CD14-positive monocyte (primary cell): ENCODE measurements around the gene ZBTB7A. TPM values are rescaled to one million over a fixed set of nuclear protein-coding genes. Genes with fewer than 3 reads are reported as not detected.

ENCODE experiments used
- DNase-seq, 3 donors: peaks; one replicate each; pipeline ENCODE4 v3.0.0-alpha.2; 2011 to 2022
- H2AFZ ChIP-seq: 2 replicates; pipeline ENCODE4 v1.6.0; 2012; ENCODE audit warnings: mild to moderate bottlenecking, low read depth, low read length, inconsistent platforms; ENCODE audit not compliant: insufficient read depth, poor library complexity, severe bottlenecking
- H3K27ac ChIP-seq, 2 donors: 1 replicate in 1 of 2; 2 replicates in 1 of 2; pipeline ENCODE4 v1.5.1; 2012 to 2013; ENCODE audit warnings: low read length in 2 of 2, control low read depth in 1 of 2, inconsistent platforms in 1 of 2, low read depth in 1 of 2, mild to moderate bottlenecking in 1 of 2
- H3K27me3 ChIP-seq, 2 donors: one replicate each; pipeline versions ENCODE4 v1.6.0 to v1.6.1; 2011 to 2013; ENCODE audit warnings: low read length in 2 of 2; ENCODE audit not compliant: control insufficient read depth in 2 of 2, insufficient read depth in 2 of 2
- H3K36me3 ChIP-seq, 2 donors: replicated peaks in 1 of 2; 1 replicate in 1 of 2; 2 replicates in 1 of 2; pipeline versions ENCODE4 v1.5.1 to v1.6.1; 2012 to 2013; ENCODE audit warnings: low read length in 2 of 2, control low read depth in 1 of 2, inconsistent platforms in 1 of 2, mild to moderate bottlenecking in 1 of 2; ENCODE audit not compliant: insufficient read depth in 2 of 2, control insufficient read depth in 1 of 2
- H3K4me1 ChIP-seq, 2 donors: 1 replicate in 1 of 2; 2 replicates in 1 of 2; pipeline versions ENCODE4 v1.5.1 to v1.6.1; 2012 to 2013; ENCODE audit warnings: low read length in 2 of 2, control low read depth in 1 of 2, inconsistent platforms in 1 of 2, mild to moderate bottlenecking in 1 of 2, moderate library complexity in 1 of 2; ENCODE audit not compliant: insufficient read depth in 2 of 2, control insufficient read depth in 1 of 2
- H3K4me2 ChIP-seq: replicated peaks from 2 replicates; pipeline ENCODE3; 2012; ENCODE audit warnings: low read length, moderate library complexity, mild to moderate bottlenecking; ENCODE audit not compliant: poor library complexity, severe bottlenecking; ENCODE audit errors: extremely low read depth
- H3K4me3 ChIP-seq, 3 experiments: fragments of 200-600 bp in 1 of 3; sonication (generic) in 1 of 3; replicated peaks in 1 of 3; 1 replicate in 2 of 3; 2 replicates in 1 of 3; pipeline ENCODE4 v1.5.1; 2011 to 2013; ENCODE audit warnings: low read length in 3 of 3, mild to moderate bottlenecking in 3 of 3, control low read depth in 2 of 3, low read depth in 2 of 3, inconsistent platforms in 1 of 3, moderate library complexity in 1 of 3
- H3K79me2 ChIP-seq: 2 replicates; pipeline ENCODE4 v1.6.0; 2012; ENCODE audit warnings: mild to moderate bottlenecking, control low read depth, inconsistent platforms, low read length, moderate library complexity; ENCODE audit not compliant: insufficient read depth
- H3K9ac ChIP-seq: 2 replicates; pipeline ENCODE4 v1.6.0; 2017; ENCODE audit warnings: low read length, mild to moderate bottlenecking; ENCODE audit not compliant: insufficient read depth, poor library complexity, severe bottlenecking
- H3K9me3 ChIP-seq, 2 donors: replicated peaks in 1 of 2; 1 replicate in 1 of 2; 2 replicates in 1 of 2; pipeline versions ENCODE4 v1.5.1 to v1.6.1; 2012 to 2013; ENCODE audit warnings: low read length in 2 of 2, control low read depth in 1 of 2; ENCODE audit not compliant: control insufficient read depth in 1 of 2, insufficient read depth in 1 of 2
- H4K20me1 ChIP-seq: 2 replicates; pipeline ENCODE4 v1.6.0; 2012; ENCODE audit warnings: mild to moderate bottlenecking, low read length, control low read depth, moderate library complexity; ENCODE audit not compliant: insufficient read depth
- H3K27ac Mint-ChIP-seq, 7 donors: one replicate each; pipeline ENCODE4 v1.8.0; 2020; ENCODE audit warnings: mild to moderate bottlenecking in 7 of 7, mixed read lengths in 7 of 7, moderate library complexity in 6 of 7, inconsistent platforms in 2 of 7
- H3K27me3 Mint-ChIP-seq, 3 donors: one replicate each; pipeline ENCODE4 v1.8.0; 2021 to 2022; ENCODE audit warnings: low read depth in 3 of 3, mild to moderate bottlenecking in 3 of 3, mixed read lengths in 3 of 3, moderate library complexity in 3 of 3, inconsistent platforms in 1 of 3
- H3K36me3 Mint-ChIP-seq, 2 donors: one replicate each; pipeline ENCODE4 v1.8.0; 2020; ENCODE audit warnings: mixed read lengths in 2 of 2, inconsistent platforms in 1 of 2, mild to moderate bottlenecking in 1 of 2
- H3K4me1 Mint-ChIP-seq: one replicate; pipeline ENCODE4 v1.8.0; 2020; ENCODE audit warnings: mild to moderate bottlenecking, mixed read lengths
- H3K4me3 Mint-ChIP-seq, 2 donors: one replicate each; pipeline ENCODE4 v1.8.0; 2020; ENCODE audit warnings: mild to moderate bottlenecking in 2 of 2, mixed read lengths in 2 of 2, moderate library complexity in 1 of 2
- H3K9me3 Mint-ChIP-seq, 7 donors: one replicate each; pipeline ENCODE4 v1.8.0; 2020 to 2022; ENCODE audit warnings: mixed read lengths in 7 of 7, mild to moderate bottlenecking in 6 of 7, moderate library complexity in 6 of 7, inconsistent platforms in 2 of 7
- CTCF ChIP-seq: fragments of 200-600 bp; IDR thresholded peaks from one replicate; pipeline ENCODE4 v1.8.0; 2022; ENCODE audit warnings: antibody characterized with exemption, mild to moderate bottlenecking
- WGBS: methylation state at CpG from one replicate; pipeline ENCODE4 v1.1.5; 2013; ENCODE audit warnings: missing lambda C conversion rate; ENCODE audit not compliant: insufficient coverage; 5-methylcytosine and 5-hydroxymethylcytosine counted together
- intact Hi-C, 2 donors: fragments of 100-400 bp; cut with micrococcal nuclease; formaldehyde crosslinking; loops; one replicate each; pipeline versions ENCODE4 v1.15.0 to v1.15.1; 2023
- polyA plus RNA-seq, 3 donors: library from polyadenylated mRNA; depleted of rRNA in 1 of 3; unstranded in 2 of 3; stranded (reverse) in 1 of 3; fragments of 300-500 nt in 2 of 3; fragments of >200 nt in 1 of 3; fragmentation: Illumina TruSeq in 2 of 3; gene quantifications; 1 replicate in 2 of 3; 2 replicates in 1 of 3; pipeline ENCODE4 v1.2.3, GENCODE V29; 2012 to 2021

Gene ZBTB7A
- polyA plus RNA-seq, 3 donors = 18.0 to 31.5 (median 20.2) TPM

GRCh38 chr19:4053423-4054324 is 13.0 kb downstream of the ZBTB7A start:
- H3K27ac ChIP-seq = peak overlapping the region; percentile 93 to 100
- no peak for DNase-seq
- peaks cover 0 to 6% (median 2%) of the 10 kb centered on the region in 7 donors for H3K9me3 Mint-ChIP-seq
- peaks cover 0 to 3% (median 1%) of the 10 kb centered on the region in 3 donors for H3K27me3 Mint-ChIP-seq
- peaks cover 85% of the 10 kb centered on the region for H4K20me1 ChIP-seq
- peak overlapping the region; percentile 96 to 99 (median 98) for H3K27ac Mint-ChIP-seq
- H3K79me2 ChIP-seq = peaks cover 99% of the 10 kb centered on the region
- no peak overlapping the region for H2AFZ ChIP-seq
- no peak for TF ChIP-seq CTCF
- peaks cover 41 to 59% of the 10 kb centered on the region in 2 donors for H3K36me3 ChIP-seq
- intact Hi-C loops = loop anchor here in 1 of 2 donors (2.0 kb wide), 1 partner anchor 13 kb away; the partner anchor contains the start of gene ZBTB7A
- no peaks in the 10 kb centered on the region for H3K27me3 ChIP-seq
- 91% methylated on average over 79 of the region's 82 CpGs for WGBS
- peaks cover 55 to 69% of the 10 kb centered on the region in 2 donors for H3K4me1 ChIP-seq
- H3K4me3 ChIP-seq = peak overlapping the region in 2 of 3 experiments; percentile 16 to 55
- H3K4me1 Mint-ChIP-seq = peaks cover 59% of the 10 kb centered on the region
- peak overlapping the region; percentile 62 for H3K4me2 ChIP-seq
- no peaks in the 10 kb centered on the region for H3K9me3 ChIP-seq
- no peak overlapping the region for H3K9ac ChIP-seq
- H3K4me3 Mint-ChIP-seq = peak overlapping the region; percentile 83 to 85
- peaks cover 58 to 75% of the 10 kb centered on the region in 2 donors for H3K36me3 Mint-ChIP-seq

- no peak overlapping the region for H2AFZ ChIP-seq
- peaks cover 62 to 81% of the 10 kb centered on the region in 2 donors for H3K36me3 Mint-ChIP-seq
- H3K4me1 ChIP-seq = peaks cover 49 to 62% of the 10 kb centered on the region in 2 donors
- no peak for TF ChIP-seq CTCF
- H3K27ac ChIP-seq = peak overlapping the region; percentile 93 to 100
- H3K9me3 Mint-ChIP-seq = peaks cover 0 to 6% (median 2%) of the 10 kb centered on the region in 7 donors
- peak; percentile 59 to 65 (median 60) for DNase-seq
- peak overlapping the region; percentile 96 to 99 (median 98) for H3K27ac Mint-ChIP-seq
- H3K9me3 ChIP-seq = no peaks in the 10 kb centered on the region
- H3K9ac ChIP-seq = peak overlapping the region; percentile 96
- H3K27me3 ChIP-seq = no peaks in the 10 kb centered on the region
- H3K4me3 ChIP-seq = peak overlapping the region in 2 of 3 experiments; percentile 16 to 55
- peak overlapping the region; percentile 62 for H3K4me2 ChIP-seq
- peaks cover 99% of the 10 kb centered on the region for H3K79me2 ChIP-seq
- H3K36me3 ChIP-seq = peaks cover 47 to 66% of the 10 kb centered on the region in 2 donors
- intact Hi-C loops = loop anchor here in 1 of 2 donors (2.0 kb wide), 1 partner anchor 14 kb away; the partner anchor contains the start of gene ZBTB7A
- WGBS = 13% methylated on average over 12 of the region's 13 CpGs
- peaks cover 56% of the 10 kb centered on the region for H3K4me1 Mint-ChIP-seq
- H3K4me3 Mint-ChIP-seq = peak overlapping the region; percentile 83 to 85
- peaks cover 90% of the 10 kb centered on the region for H4K20me1 ChIP-seq
- H3K27me3 Mint-ChIP-seq = peaks cover 0 to 3% (median 0%) of the 10 kb centered on the region in 3 donors
Measured at GRCh38 chr19:4052993-4053422, 13.7 kb downstream of the ZBTB7A start.
